Activated T-helper 2 cell treated with anti-CD3 and anti-CD28 coated beads, Interferon-gamma antibody, Interleukin-2, Interleukin-4, amounts not matched to agents 10 μg/mL and 5 μg/mL and 100 μg/mL, durations not matched to agents 14 hours and 24 hours and 36 hours (primary cell): ENCODE data around the gene DLX5. TPM values are rescaled to one million over a fixed set of nuclear protein-coding genes. Genes with fewer than 3 reads are reported as not detected.

Experiments
- DNase-seq: peaks from one replicate; pipeline ENCODE4 v3.0.0; 2021; ENCODE audit warnings: low spot score
- H3K27ac Mint-ChIP-seq: one replicate; pipeline ENCODE4 v1.8.0; 2021; ENCODE audit warnings: mixed read lengths
- H3K27me3 Mint-ChIP-seq: one replicate; pipeline ENCODE4 v1.8.0; 2021; ENCODE audit warnings: low read depth, mixed read lengths
- H3K36me3 Mint-ChIP-seq: one replicate; pipeline ENCODE4 v1.8.0; 2021; ENCODE audit warnings: low read depth, mixed read lengths
- H3K4me1 Mint-ChIP-seq: one replicate; pipeline ENCODE4 v1.8.0; 2021; ENCODE audit warnings: low read depth, mixed read lengths
- H3K4me3 Mint-ChIP-seq: one replicate; pipeline ENCODE4 v1.8.0; 2021; ENCODE audit warnings: low read depth, mild to moderate bottlenecking, moderate library complexity, mixed read lengths
- H3K9me3 Mint-ChIP-seq: one replicate; pipeline ENCODE4 v1.8.0; 2021; ENCODE audit warnings: mixed read lengths
- intact Hi-C: fragments of 100-400 bp; cut with micrococcal nuclease; formaldehyde crosslinking; loops from one replicate; pipeline ENCODE4 v1.15.1; 2023
- total RNA-seq: library from RNA; stranded (reverse); gene quantifications from 2 replicates; pipeline ENCODE4 v1.2.3, GENCODE V29; 2022

Gene DLX5
- total RNA-seq, 1 donor from 2014 or later: not detected

- H3K27ac Mint-ChIP-seq: no peak overlapping the region
- H3K4me3 Mint-ChIP-seq: no peak overlapping the region
- no peaks in the 10 kb centered on the region for H3K36me3 Mint-ChIP-seq
Observed at GRCh38 chr7:97015279-97015678, 9.4 kb downstream of the DLX5 start.

GRCh38 chr7:97014145-97014750, 10.4 kb downstream of the DLX5 start:
- intact Hi-C loops: no loop called here
- H3K4me3 Mint-ChIP-seq: no peak overlapping the region

More at GRCh38 chr7:97015279-97015678, 9.4 kb downstream of the DLX5 start:
- Mint-ChIP-seq H3K27me3 (peaks cover 94% of the 10 kb centered on the region), H3K4me1 (no peaks in the 10 kb centered on the region), H3K9me3 (no peaks in the 10 kb centered on the region)
- intact Hi-C loops: no loop called here
- no peak for DNase-seq

GRCh38 chr7:97013845-97014134, 10.8 kb downstream of the DLX5 start:
- intact Hi-C loops: loop anchor here (1.0 kb wide), 1 partner anchor 8 kb away; no protein-coding TSS in a partner anchor
- Mint-ChIP-seq H3K4me1 (no peaks in the 10 kb centered on the region), H3K27me3 (peaks cover 95% of the 10 kb centered on the region), H3K36me3 (no peaks in the 10 kb centered on the region), H3K9me3 (no peaks in the 10 kb centered on the region), H3K27ac (no peak overlapping the region), H3K4me3 (no peak overlapping the region)
- DNase-seq: no peak

More at GRCh38 chr7:97014145-97014750, 10.4 kb downstream of the DLX5 start:
- Mint-ChIP-seq H3K27ac (no peak overlapping the region), H3K9me3 (no peaks in the 10 kb centered on the region), H3K36me3 (no peaks in the 10 kb centered on the region), H3K27me3 (peaks cover 95% of the 10 kb centered on the region), H3K4me1 (no peaks in the 10 kb centered on the region)
- DNase-seq: no peak

- Mint-ChIP-seq H3K9me3 (no peaks in the 10 kb centered on the region), H3K4me1 (no peaks in the 10 kb centered on the region), H3K27me3 (peaks cover 95% of the 10 kb centered on the region), H3K27ac (no peak overlapping the region), H3K36me3 (no peaks in the 10 kb centered on the region), H3K4me3 (no peak overlapping the region)
- DNase-seq: no peak
- intact Hi-C loops: loop anchor here (1.0 kb wide), 1 partner anchor 8 kb away; no protein-coding TSS in a partner anchor
Observed at GRCh38 chr7:97013134-97013844, 11.3 kb downstream of the DLX5 start.

GRCh38 chr7:97012365-97013133, 12.1 kb downstream of the DLX5 start:
- Mint-ChIP-seq H3K36me3 (no peaks in the 10 kb centered on the region), H3K27me3 (peaks cover 95% of the 10 kb centered on the region), H3K27ac (no peak overlapping the region), H3K4me3 (no peak overlapping the region), H3K4me1 (no peaks in the 10 kb centered on the region), H3K9me3 (no peaks in the 10 kb centered on the region)
- intact Hi-C loops: loop anchor here (1.0 kb wide), 1 partner anchor 9 kb away; no protein-coding TSS in a partner anchor
- DNase-seq: no peak

GRCh38 chr7:97011536-97012364, 12.9 kb downstream of the DLX5 start:
- H3K4me3 Mint-ChIP-seq: no peak overlapping the region
- DNase-seq: no peak
- H3K27ac Mint-ChIP-seq: no peak overlapping the region
- H3K9me3 Mint-ChIP-seq: no peaks in the 10 kb centered on the region
- H3K27me3 Mint-ChIP-seq: peaks cover 95% of the 10 kb centered on the region
- H3K36me3 Mint-ChIP-seq: no peaks in the 10 kb centered on the region
- intact Hi-C loops: no loop called here
- no peaks in the 10 kb centered on the region for H3K4me1 Mint-ChIP-seq

GRCh38 chr7:97011104-97011503, 13.5 kb downstream of the DLX5 start:
- Mint-ChIP-seq H3K27me3 (peaks cover 94% of the 10 kb centered on the region), H3K4me1 (peaks cover 1% of the 10 kb centered on the region), H3K27ac (no peak overlapping the region), H3K9me3 (no peaks in the 10 kb centered on the region), H3K36me3 (no peaks in the 10 kb centered on the region), H3K4me3 (no peak overlapping the region)
- DNase-seq: no peak
- intact Hi-C loops: no loop called here

- H3K27ac Mint-ChIP-seq: no peak overlapping the region
- peaks cover 87% of the 10 kb centered on the region for H3K27me3 Mint-ChIP-seq
- H3K4me3 Mint-ChIP-seq: no peak overlapping the region
- H3K36me3 Mint-ChIP-seq: no peaks in the 10 kb centered on the region
- DNase-seq: no peak
- H3K4me1 Mint-ChIP-seq: peaks cover 1% of the 10 kb centered on the region
- intact Hi-C loops: no loop called here
- H3K9me3 Mint-ChIP-seq: no peaks in the 10 kb centered on the region
Observed at GRCh38 chr7:97009753-97010732, 14.6 kb downstream of the DLX5 start.

- peaks cover 1% of the 10 kb centered on the region for H3K4me1 Mint-ChIP-seq
Observed at GRCh38 chr7:97008275-97008917, 16.2 kb downstream of the DLX5 start.

GRCh38 chr7:97007583-97007861, 17.1 kb downstream of the DLX5 start:
- peaks cover 4% of the 10 kb centered on the region for H3K4me1 Mint-ChIP-seq
- no peak overlapping the region for H3K4me3 Mint-ChIP-seq
- no peak overlapping the region for H3K27ac Mint-ChIP-seq
- H3K36me3 Mint-ChIP-seq: peaks cover 3% of the 10 kb centered on the region
- DNase-seq: no peak
- intact Hi-C loops: no loop called here
- H3K27me3 Mint-ChIP-seq: peaks cover 84% of the 10 kb centered on the region
- no peaks in the 10 kb centered on the region for H3K9me3 Mint-ChIP-seq

More at GRCh38 chr7:97008275-97008917, 16.2 kb downstream of the DLX5 start:
- no peak overlapping the region for H3K27ac Mint-ChIP-seq
- no peaks in the 10 kb centered on the region for H3K9me3 Mint-ChIP-seq
- DNase-seq: no peak
- intact Hi-C loops: no loop called here
- no peak overlapping the region for H3K4me3 Mint-ChIP-seq
- H3K27me3 Mint-ChIP-seq: peaks cover 83% of the 10 kb centered on the region
- H3K36me3 Mint-ChIP-seq: no peaks in the 10 kb centered on the region

- Mint-ChIP-seq H3K4me1 (peaks cover 4% of the 10 kb centered on the region), H3K27me3 (peaks cover 85% of the 10 kb centered on the region), H3K36me3 (peaks cover 3% of the 10 kb centered on the region), H3K9me3 (no peaks in the 10 kb centered on the region), H3K4me3 (peak overlapping the region; percentile 64), H3K27ac (no peak overlapping the region)
- no peak for DNase-seq
- intact Hi-C loops: no loop called here
Observed at GRCh38 chr7:97006816-97007582, 17.6 kb downstream of the DLX5 start.
